Endothelial cell of umbilical vein (primary cell): ENCODE measurements around the gene NAALADL1.
"Not testable (repeated sequence)": the region's sequence is repeated elsewhere in the genome, so short reads cannot be mapped to it uniquely, and the experiment has no call there.

Experiments
- CTCF ChIP-seq, 2 donors: IDR thresholded peaks; 1 replicate in 1 of 2; 2 replicates in 1 of 2; pipeline ENCODE4 v1.5.1; 2011; ENCODE audit warnings: low read length in 2 of 2, mild to moderate bottlenecking in 2 of 2, moderate library complexity in 2 of 2, control low read depth in 1 of 2, inconsistent platforms in 1 of 2, low read depth in 1 of 2; ENCODE audit not compliant: insufficient read depth in 1 of 2; ENCODE audit errors: extremely low read depth in 1 of 2
- EZH2 ChIP-seq: IDR thresholded peaks from 2 replicates; pipeline ENCODE4 v1.6.1; 2012; ENCODE audit warnings: borderline replicate concordance, low read depth, mild to moderate bottlenecking, moderate library complexity, low read length, inconsistent platforms; ENCODE audit not compliant: severe bottlenecking
- JUN ChIP-seq: IDR thresholded peaks from 2 replicates; pipeline ENCODE4 v1.6.1; 2011; ENCODE audit warnings: borderline replicate concordance, low read depth; ENCODE audit not compliant: insufficient read length, insufficient read depth
- MAX ChIP-seq: IDR thresholded peaks from 2 replicates; pipeline ENCODE4 v1.6.1; 2011; ENCODE audit not compliant: insufficient read depth, insufficient read length
- MYC ChIP-seq: IDR thresholded peaks from one replicate; pipeline ENCODE4 v1.6.1; 2011; ENCODE audit warnings: mild to moderate bottlenecking, low read depth, low read length
- POLR2A ChIP-seq: IDR thresholded peaks from 2 replicates; pipeline ENCODE4 v1.6.1; 2012; ENCODE audit warnings: low read depth, mild to moderate bottlenecking, control low read depth, low read length
- POLR2AphosphoS5 ChIP-seq: IDR thresholded peaks from 2 replicates; pipeline ENCODE4 v1.6.1; 2012; ENCODE audit warnings: low read depth, mild to moderate bottlenecking, control low read depth, low read length, moderate library complexity; ENCODE audit not compliant: insufficient read depth

GRCh38 chr11:65023502-65023901, 34.9 kb downstream of the NAALADL1 start:
- TF ChIP-seq POLR2A; CTCF (IDR thresholded peaks at IDR 0.05; ENCODE audit: extremely low read depth in 1 of 2, insufficient read depth in 1 of 2, low read depth in 1 of 2, low read length in 2 of 2); EZH2; POLR2AphosphoS5; MAX; JUN; MYC: not testable (repeated sequence)
